ENCODE measurements around the gene PICK1. TPM values are rescaled to one million over a fixed set of nuclear protein-coding genes. Genes with fewer than 3 reads are reported as not detected.

PICK1 gene
- total and polyA plus RNA-seq, 10 of the 15 experiments (the other 5 are each of a cell fraction or from before 2014, with no cell fraction given) = 0.07 to 19.2 (median 10.9) TPM

- H4K20me1 ChIP-seq (ENCODE audit: control insufficient read depth, insufficient read depth) = no peaks in the 10 kb centered on the region
- no peaks in the 10 kb centered on the region for H3K9me3 ChIP-seq (replicated peaks; ENCODE audit: control insufficient read depth, insufficient read depth, low read length)
- no peaks in the 10 kb centered on the region; a peak in 3 of 4 replicates for H3K36me3 ChIP-seq (ENCODE audit: control insufficient read depth in 2 of 2, insufficient read depth in 2 of 2, low read length in 1 of 2)
- BruUV-seq (replicated peaks) = no TSS peak
- no peak overlapping the region for H3K9ac ChIP-seq (ENCODE audit: control insufficient read depth, insufficient read depth, low read length)
- TF ChIP-seq ZBED1 (IDR thresholded peaks at IDR 0.05; ENCODE audit: borderline replicate concordance) (no peak), ELK1 (IDR thresholded peaks at IDR 0.05; ENCODE audit: low read depth, low read length) (no peak), BMI1 (IDR thresholded peaks at IDR 0.05; ENCODE audit: borderline replicate concordance) (no peak), ZZZ3 (IDR thresholded peaks at IDR 0.05; ENCODE audit: control insufficient read depth, insufficient read length, low read depth) (no peak), JUNB (IDR thresholded peaks at IDR 0.05) (no peak)
- 82% methylated on average over 11 of the region's 11 CpGs for whole genome bisulfite sequencing (ENCODE audit: insufficient coverage, insufficient replicate concordance, low lambda C conversion rate, missing lambda C conversion rate)
- no peak for DNase-seq (ENCODE audit: low read depth, low spot score)
- CTCF ChIA-PET = interaction anchor here (1.9 to 3.1 kb wide), 2 partner anchors 17 to 18 kb away, joined by 4 to 17 read pairs; no protein-coding TSS in a partner anchor
- no peak for FAIRE-seq
- SMC1A ChIA-PET (ENCODE audit: uncharacterized antibody, unreplicated experiment) = no interaction called here
- no peaks in the 10 kb centered on the region for H3K4me1 ChIP-seq (ENCODE audit: control insufficient read depth, insufficient read depth, low read length)
- H2AFZ ChIP-seq (ENCODE audit: control insufficient read depth, low read depth, low read length) = no peak overlapping the region
- no peak for ATAC-seq
- in situ Hi-C loops (cut with MboI) = no loop called here
- no peaks in the 10 kb centered on the region for H3K79me2 ChIP-seq (ENCODE audit: control insufficient read depth, insufficient read depth, low read length)
- RAD21 ChIA-PET (ENCODE audit: unreplicated experiment) = interaction anchor here (0.6 kb wide), 1 partner anchor 252 kb away, joined by 3 read pairs; no protein-coding TSS in a partner anchor
- intact Hi-C loops (cut with micrococcal nuclease; ENCODE audit: unreplicated experiment) = no loop called here
- no peak overlapping the region for H3K27ac ChIP-seq (ENCODE audit: control insufficient read depth, insufficient read depth)
- no peak overlapping the region for H3K4me2 ChIP-seq (ENCODE audit: control insufficient read depth, insufficient read depth)
- POLR2A ChIA-PET = no interaction called here
- H3K27me3 ChIP-seq (replicated peaks in 1 of 2; ENCODE audit: control insufficient read depth in 2 of 2, insufficient read depth in 2 of 2, low read length in 1 of 2) = no peaks in the 10 kb centered on the region
- H3K4me3 ChIP-seq = no peak overlapping the region
Observed at GRCh38 chr22:38070250-38070921, 13.2 kb downstream of the PICK1 start.
